Fibroblast of lung (primary cell): ENCODE results near the gene TCTN3. TPM values are rescaled to one million over a fixed set of nuclear protein-coding genes. Genes with fewer than 3 reads are reported as not detected.

Experiments used
- DNase-seq, 2 donors: peaks; one replicate each; pipeline versions ENCODE4 v3.0.0 to v3.0.0-alpha.2; 2010; ENCODE audit warnings: low read depth in 2 of 2
- H2AFZ ChIP-seq: 2 replicates; pipeline ENCODE4 v1.5.1; 2012; ENCODE audit warnings: low read length, control low read depth, inconsistent platforms
- H3K27ac ChIP-seq: 2 replicates; pipeline ENCODE4 v1.5.1; 2011; ENCODE audit warnings: low read length, control low read depth; ENCODE audit not compliant: insufficient read depth
- H3K27me3 ChIP-seq: 2 replicates; pipeline ENCODE4 v1.5.1; 2011; ENCODE audit warnings: mild to moderate bottlenecking, low read length; ENCODE audit not compliant: control insufficient read depth, insufficient read depth
- H3K36me3 ChIP-seq: 2 replicates; pipeline ENCODE4 v1.5.1; 2011; ENCODE audit warnings: low read length; ENCODE audit not compliant: control insufficient read depth, insufficient read depth
- H3K4me1 ChIP-seq: 2 replicates; pipeline ENCODE4 v1.5.1; 2011; ENCODE audit warnings: low read length; ENCODE audit not compliant: control insufficient read depth, insufficient read depth; ENCODE audit errors: extremely low read depth
- H3K4me2 ChIP-seq: 2 replicates; pipeline ENCODE4 v1.5.1; 2011; ENCODE audit warnings: low read length, control low read depth; ENCODE audit not compliant: insufficient read depth; ENCODE audit errors: extremely low read depth
- H3K4me3 ChIP-seq, 4 experiments: fragments of 200-600 bp in 1 of 4; sonication (generic) in 1 of 4; replicated peaks in 1 of 4; 2 replicates each; pipeline ENCODE4 v1.5.1; 2011 to 2016; ENCODE audit warnings: low read length in 4 of 4, low read depth in 3 of 4, mild to moderate bottlenecking in 3 of 4, control low read depth in 2 of 4, inconsistent platforms in 1 of 4, mixed read lengths in 1 of 4; ENCODE audit not compliant: insufficient read depth in 1 of 4; ENCODE audit errors: control extremely low read depth in 1 of 4
- H3K79me2 ChIP-seq: 2 replicates; pipeline ENCODE4 v1.5.1; 2012; ENCODE audit warnings: mild to moderate bottlenecking, low read length, inconsistent platforms; ENCODE audit not compliant: control insufficient read depth, insufficient read depth
- H3K9ac ChIP-seq: 2 replicates; pipeline ENCODE4 v1.5.1; 2011; ENCODE audit warnings: mild to moderate bottlenecking, low read length, control low read depth; ENCODE audit not compliant: insufficient read depth
- H3K9me3 ChIP-seq: 2 replicates; pipeline ENCODE4 v1.5.1; 2012; ENCODE audit warnings: low read depth, low read length; ENCODE audit not compliant: control insufficient read depth, insufficient read depth
- H4K20me1 ChIP-seq: 2 replicates; pipeline ENCODE4 v1.5.1; 2011; ENCODE audit warnings: low read length; ENCODE audit not compliant: control insufficient read depth, insufficient read depth; ENCODE audit errors: extremely low read depth
- EZH2 ChIP-seq: IDR thresholded peaks from 2 replicates; pipeline ENCODE4 v1.5.1; 2012; ENCODE audit warnings: low read length, control low read depth, mild to moderate bottlenecking; ENCODE audit errors: missing control alignments
- polyA plus RNA-seq, 2 donors: library from polyadenylated mRNA; depleted of rRNA in 1 of 2; stranded (reverse) in 1 of 2; unstranded in 1 of 2; fragments of >200 nt; gene quantifications; 2 replicates each; pipeline ENCODE4 v1.2.1, GENCODE V29; 2011 to 2012; ENCODE audit warnings: missing spikeins in 1 of 2
- total RNA-seq: library from RNA; depleted of rRNA; stranded (reverse); fragments of >200 nt; gene quantifications from 2 replicates; pipeline ENCODE4 v1.2.1, GENCODE V29; 2014
- TF ChIP-seq, protein P1 (sequence below), 2 donors: IDR thresholded peaks in 1 of 2; conservative IDR thresholded peaks in 1 of 2; 1 replicate in 1 of 2; 2 replicates in 1 of 2; pipeline ENCODE4 v1.5.1; 2011 to 2012; ENCODE audit warnings: low read length in 2 of 2, control low read depth in 1 of 2, inconsistent platforms in 1 of 2, low read depth in 1 of 2, mild to moderate bottlenecking in 1 of 2

TCTN3 gene
- total and polyA plus RNA-seq, 2 donors (not counting 1 experiment from before 2014, with no cell fraction given), result 42.8 to 50.1 TPM

GRCh38 chr10:95637140-95637539, 56.6 kb downstream of the TCTN3 start:
- Histone ChIP-seq H3K79me2 (no peaks in the 10 kb centered on the region), H4K20me1 (no peaks in the 10 kb centered on the region), H3K9me3 (no peaks in the 10 kb centered on the region), H3K27ac (no peak overlapping the region), H2AFZ (no peak overlapping the region), H3K4me3 (no peak overlapping the region), H3K27me3 (no peaks in the 10 kb centered on the region), H3K4me1 (no peaks in the 10 kb centered on the region), H3K36me3 (peaks cover 26% of the 10 kb centered on the region), H3K4me2 (no peak overlapping the region), H3K9ac (no peak overlapping the region)
- DNase-seq, result no peak
- TF ChIP-seq EZH2, result no peak
- TF ChIP-seq, protein P1, sequence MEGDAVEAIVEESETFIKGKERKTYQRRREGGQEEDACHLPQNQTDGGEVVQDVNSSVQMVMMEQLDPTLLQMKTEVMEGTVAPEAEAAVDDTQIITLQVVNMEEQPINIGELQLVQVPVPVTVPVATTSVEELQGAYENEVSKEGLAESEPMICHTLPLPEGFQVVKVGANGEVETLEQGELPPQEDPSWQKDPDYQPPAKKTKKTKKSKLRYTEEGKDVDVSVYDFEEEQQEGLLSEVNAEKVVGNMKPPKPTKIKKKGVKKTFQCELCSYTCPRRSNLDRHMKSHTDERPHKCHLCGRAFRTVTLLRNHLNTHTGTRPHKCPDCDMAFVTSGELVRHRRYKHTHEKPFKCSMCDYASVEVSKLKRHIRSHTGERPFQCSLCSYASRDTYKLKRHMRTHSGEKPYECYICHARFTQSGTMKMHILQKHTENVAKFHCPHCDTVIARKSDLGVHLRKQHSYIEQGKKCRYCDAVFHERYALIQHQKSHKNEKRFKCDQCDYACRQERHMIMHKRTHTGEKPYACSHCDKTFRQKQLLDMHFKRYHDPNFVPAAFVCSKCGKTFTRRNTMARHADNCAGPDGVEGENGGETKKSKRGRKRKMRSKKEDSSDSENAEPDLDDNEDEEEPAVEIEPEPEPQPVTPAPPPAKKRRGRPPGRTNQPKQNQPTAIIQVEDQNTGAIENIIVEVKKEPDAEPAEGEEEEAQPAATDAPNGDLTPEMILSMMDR (conservative IDR thresholded peaks at IDR 0.05 in 1 of 2, IDR thresholded peaks at IDR 0.05 in 1 of 2; ENCODE audit: low read depth in 1 of 2, low read length in 2 of 2), result no peak

GRCh38 chr10:95635319-95635733, 58.4 kb downstream of the TCTN3 start:
- Histone ChIP-seq H3K4me2 (no peak overlapping the region), H2AFZ (no peak overlapping the region), H3K9ac (no peak overlapping the region), H3K4me1 (no peaks in the 10 kb centered on the region), H3K27ac (no peak overlapping the region), H3K9me3 (no peaks in the 10 kb centered on the region), H3K4me3 (no peak overlapping the region), H3K36me3 (peaks cover 20% of the 10 kb centered on the region), H3K79me2 (no peaks in the 10 kb centered on the region), H3K27me3 (no peaks in the 10 kb centered on the region), H4K20me1 (no peaks in the 10 kb centered on the region)
- no peak for DNase-seq
- no peak for TF ChIP-seq EZH2
- TF ChIP-seq, protein P1 (conservative IDR thresholded peaks at IDR 0.05 in 1 of 2, IDR thresholded peaks at IDR 0.05 in 1 of 2; ENCODE audit: low read depth in 1 of 2, low read length in 2 of 2), result no peak

- Histone ChIP-seq H3K4me1 (no peaks in the 10 kb centered on the region), H3K4me2 (no peak overlapping the region), H3K79me2 (no peaks in the 10 kb centered on the region), H3K9ac (no peak overlapping the region), H3K27ac (no peak overlapping the region), H4K20me1 (no peaks in the 10 kb centered on the region), H3K27me3 (no peaks in the 10 kb centered on the region), H3K9me3 (no peaks in the 10 kb centered on the region), H3K4me3 (no peak overlapping the region), H3K36me3 (peaks cover 10% of the 10 kb centered on the region), H2AFZ (no peak overlapping the region)
- TF ChIP-seq, protein P1 (conservative IDR thresholded peaks at IDR 0.05 in 1 of 2, IDR thresholded peaks at IDR 0.05 in 1 of 2; ENCODE audit: low read depth in 1 of 2, low read length in 2 of 2), result no peak
- no peak for TF ChIP-seq EZH2
- DNase-seq, result peak in 1 of 2 donors; percentile 16
These were observed 64.9 kb downstream of the TCTN3 start for GRCh38 chr10:95628786-95629185.
